Measurements from ENCODE around the gene CA10. TPM values are rescaled to one million over a fixed set of nuclear protein-coding genes. Genes with fewer than 3 reads are reported as not detected.

Gene CA10
- total and polyA plus RNA-seq, 2 donors (not counting 1 experiment from before 2014, with no cell fraction given), result not detected

GRCh38 chr17:51815097-51815496 lies 343.4 kb downstream of the CA10 start:
- Histone ChIP-seq H3K4me1 (ENCODE audit: control insufficient read depth in 2 of 2, insufficient read depth in 2 of 2, low read length in 2 of 2) (no peaks in the 10 kb centered on the region), H3K79me2 (ENCODE audit: control insufficient read depth, insufficient read depth, low read length) (no peaks in the 10 kb centered on the region), H3K9me3 (ENCODE audit: control extremely low read depth in 1 of 3, control insufficient read depth in 2 of 3, insufficient read depth in 1 of 3, low read length in 2 of 3) (no peaks in the 10 kb centered on the region), H3K9ac (ENCODE audit: low read length) (no peak overlapping the region), H2AFZ (ENCODE audit: insufficient read depth, low read depth, low read length, poor library complexity, severe bottlenecking) (no peak overlapping the region), H3K27me3 (replicated peaks in 1 of 4; ENCODE audit: control extremely low read depth in 1 of 4, control insufficient read depth in 3 of 4, insufficient read depth in 4 of 4, low read length in 3 of 4) (no peaks in the 10 kb centered on the region), H3K36me3 (replicated peaks in 1 of 2; ENCODE audit: control extremely low read depth in 1 of 2, control insufficient read depth in 1 of 2, extremely low read depth in 1 of 2, insufficient read depth in 2 of 2, low read length in 1 of 2) (no peaks in the 10 kb centered on the region), H4K20me1 (ENCODE audit: control insufficient read depth, insufficient read depth, low read length, poor library complexity, severe bottlenecking) (no peaks in the 10 kb centered on the region), H3K4me3 (ENCODE audit: control extremely low read depth in 1 of 5, extremely low read depth in 1 of 5, insufficient read depth in 1 of 5, low read depth in 2 of 5, low read length in 4 of 5) (no peak overlapping the region), H3K27ac (ENCODE audit: low read length in 2 of 2) (no peak overlapping the region), H3K4me2 (replicated peaks; ENCODE audit: low read depth, low read length, poor library complexity, severe bottlenecking) (no peak overlapping the region)
- intact Hi-C loops (cut with micrococcal nuclease), result no loop called here
- Mint-ChIP-seq H3K4me3 (no peak overlapping the region), H3K9me3 (ENCODE audit: insufficient read depth) (no peaks in the 10 kb centered on the region), H3K27ac (no peak overlapping the region), H3K4me1 (no peaks in the 10 kb centered on the region), H3K27me3 (no peaks in the 10 kb centered on the region)
- TF ChIP-seq EZH2 (IDR thresholded peaks at IDR 0.05; ENCODE audit: borderline replicate concordance, insufficient read depth, low read depth, low read length, poor library complexity, severe bottlenecking) (no peak), CTCF (IDR thresholded peaks at IDR 0.05) (no peak)
- ChIA-PET CTCF (no interaction called here), POLR2A (no interaction called here)
- WGBS (ENCODE audit: insufficient coverage), result 100% methylated on average over 2 of the region's 4 CpGs
- ATAC-seq (ENCODE audit: low read depth), result no peak
- DNase-seq, result no peak

DNA sequence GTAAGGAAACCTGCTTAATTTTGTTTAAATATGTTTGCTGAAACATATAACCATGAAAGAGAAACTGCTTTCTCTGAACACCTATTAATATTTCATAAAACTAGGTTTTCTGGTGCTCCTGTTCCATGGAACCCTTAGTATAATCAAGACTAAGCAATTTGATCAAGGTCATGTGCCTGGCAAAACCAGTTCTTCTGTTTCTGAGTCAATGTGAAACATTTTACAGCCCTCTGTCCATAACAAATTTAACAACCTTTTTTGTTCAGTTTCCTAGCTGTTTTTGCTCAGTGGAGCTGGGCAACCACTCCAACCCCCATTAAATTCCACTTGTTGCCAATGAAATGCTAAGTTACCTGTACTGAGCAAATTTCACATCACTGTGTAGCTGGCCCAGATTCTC lies 344.0 kb downstream of the CA10 start:
- Histone ChIP-seq H3K9ac (ENCODE audit: low read length) (no peak overlapping the region), H3K27ac (ENCODE audit: low read length in 2 of 2) (no peak overlapping the region), H3K4me3 (ENCODE audit: control extremely low read depth in 1 of 5, extremely low read depth in 1 of 5, insufficient read depth in 1 of 5, low read depth in 2 of 5, low read length in 4 of 5) (no peak overlapping the region), H3K79me2 (ENCODE audit: control insufficient read depth, insufficient read depth, low read length) (no peaks in the 10 kb centered on the region), H3K27me3 (replicated peaks in 1 of 4; ENCODE audit: control extremely low read depth in 1 of 4, control insufficient read depth in 3 of 4, insufficient read depth in 4 of 4, low read length in 3 of 4) (no peaks in the 10 kb centered on the region), H3K36me3 (replicated peaks in 1 of 2; ENCODE audit: control extremely low read depth in 1 of 2, control insufficient read depth in 1 of 2, extremely low read depth in 1 of 2, insufficient read depth in 2 of 2, low read length in 1 of 2) (no peaks in the 10 kb centered on the region), H3K4me2 (replicated peaks; ENCODE audit: low read depth, low read length, poor library complexity, severe bottlenecking) (no peak overlapping the region), H3K4me1 (ENCODE audit: control insufficient read depth in 2 of 2, insufficient read depth in 2 of 2, low read length in 2 of 2) (no peaks in the 10 kb centered on the region), H2AFZ (ENCODE audit: insufficient read depth, low read depth, low read length, poor library complexity, severe bottlenecking) (no peak overlapping the region), H4K20me1 (ENCODE audit: control insufficient read depth, insufficient read depth, low read length, poor library complexity, severe bottlenecking) (no peaks in the 10 kb centered on the region), H3K9me3 (ENCODE audit: control extremely low read depth in 1 of 3, control insufficient read depth in 2 of 3, insufficient read depth in 1 of 3, low read length in 2 of 3) (no peaks in the 10 kb centered on the region)
- DNase-seq (no peak), ATAC-seq (ENCODE audit: low read depth) (no peak)
- no peak overlapping the region for H3K27ac Mint-ChIP-seq
- no peaks in the 10 kb centered on the region for H3K4me1 Mint-ChIP-seq
- TF ChIP-seq CTCF (IDR thresholded peaks at IDR 0.05) (no peak), EZH2 (IDR thresholded peaks at IDR 0.05; ENCODE audit: borderline replicate concordance, insufficient read depth, low read depth, low read length, poor library complexity, severe bottlenecking) (no peak)
- intact Hi-C loops (cut with micrococcal nuclease), result no loop called here
- ChIA-PET POLR2A (no interaction called here), CTCF (no interaction called here)
- no peaks in the 10 kb centered on the region for H3K27me3 Mint-ChIP-seq
- H3K9me3 Mint-ChIP-seq (ENCODE audit: insufficient read depth), result no peaks in the 10 kb centered on the region
- no peak overlapping the region for H3K4me3 Mint-ChIP-seq
